ENCODE data around the gene MACF1. TPM values are rescaled to one million over a fixed set of nuclear protein-coding genes. Genes with fewer than 3 reads are reported as not detected.

Gene MACF1
- total and polyA plus RNA-seq, 2 of the 13 experiments (the other 11 are each of a cell fraction or from before 2014, with no cell fraction given): 36.7 to 65.4 TPM

DNA sequence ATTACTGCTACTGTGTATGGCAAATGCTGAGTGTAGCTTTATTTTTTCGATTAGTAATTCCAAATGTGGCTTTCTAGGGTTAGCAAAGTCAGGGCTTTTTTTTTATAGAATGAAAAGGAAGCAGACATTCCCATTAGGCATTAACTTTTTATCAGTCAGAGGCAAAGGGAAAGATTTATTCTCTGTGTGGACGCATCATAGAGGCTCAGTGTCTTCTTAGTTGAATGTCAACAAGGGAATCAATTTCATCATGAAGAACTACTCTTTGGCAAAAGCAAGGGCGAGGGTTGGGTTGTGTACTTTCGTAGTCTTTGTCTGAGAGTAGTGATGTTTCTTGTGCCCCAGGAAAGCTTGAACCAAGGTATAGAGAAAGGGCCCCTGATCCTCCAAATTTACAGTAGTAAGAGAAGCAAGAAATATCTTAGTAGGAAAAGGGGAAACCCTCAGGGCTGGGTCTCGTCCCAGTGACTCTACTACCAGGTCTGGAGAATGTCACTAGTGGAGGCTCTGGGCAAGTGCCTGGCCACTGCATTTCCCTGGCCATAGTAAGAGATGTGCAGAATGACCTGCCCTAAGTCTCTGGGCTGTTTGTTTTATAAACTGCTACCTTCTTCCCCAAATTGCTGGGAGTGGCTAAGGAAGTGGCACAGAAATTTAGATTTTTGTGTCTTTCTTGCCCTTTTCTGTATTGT lies 30.0 kb upstream of the MACF1 start:
- H4K20me1 ChIP-seq (ENCODE audit: insufficient read depth, low read length): peaks cover 24% of the 10 kb centered on the region
- H3K9ac ChIP-seq (ENCODE audit: insufficient read depth, low read depth, low read length): no peak overlapping the region
- no peak overlapping the region for H3K4me3 ChIP-seq (replicated peaks in 1 of 3; ENCODE audit: insufficient read depth in 1 of 3, low read depth in 2 of 3, low read length in 3 of 3)
- no peak overlapping the region for H2AFZ ChIP-seq (ENCODE audit: low read length)
- FAIRE-seq (no peak), DNase-seq (ENCODE audit: low spot score) (no peak), ATAC-seq (no peak)
- WGBS (ENCODE audit: low lambda C conversion rate): 81% methylated on average over 5 of the region's 5 CpGs
- no peaks in the 10 kb centered on the region for H3K36me3 ChIP-seq (replicated peaks in 1 of 2; ENCODE audit: control insufficient read depth in 1 of 2, insufficient read depth in 2 of 2, low read length in 2 of 2)
- ChIA-PET POLR2A (no interaction called here), CTCF (ENCODE audit: low intra/inter-chr PET ratio, low total read pairs) (no interaction called here)
- TF ChIP-seq, protein P1, sequence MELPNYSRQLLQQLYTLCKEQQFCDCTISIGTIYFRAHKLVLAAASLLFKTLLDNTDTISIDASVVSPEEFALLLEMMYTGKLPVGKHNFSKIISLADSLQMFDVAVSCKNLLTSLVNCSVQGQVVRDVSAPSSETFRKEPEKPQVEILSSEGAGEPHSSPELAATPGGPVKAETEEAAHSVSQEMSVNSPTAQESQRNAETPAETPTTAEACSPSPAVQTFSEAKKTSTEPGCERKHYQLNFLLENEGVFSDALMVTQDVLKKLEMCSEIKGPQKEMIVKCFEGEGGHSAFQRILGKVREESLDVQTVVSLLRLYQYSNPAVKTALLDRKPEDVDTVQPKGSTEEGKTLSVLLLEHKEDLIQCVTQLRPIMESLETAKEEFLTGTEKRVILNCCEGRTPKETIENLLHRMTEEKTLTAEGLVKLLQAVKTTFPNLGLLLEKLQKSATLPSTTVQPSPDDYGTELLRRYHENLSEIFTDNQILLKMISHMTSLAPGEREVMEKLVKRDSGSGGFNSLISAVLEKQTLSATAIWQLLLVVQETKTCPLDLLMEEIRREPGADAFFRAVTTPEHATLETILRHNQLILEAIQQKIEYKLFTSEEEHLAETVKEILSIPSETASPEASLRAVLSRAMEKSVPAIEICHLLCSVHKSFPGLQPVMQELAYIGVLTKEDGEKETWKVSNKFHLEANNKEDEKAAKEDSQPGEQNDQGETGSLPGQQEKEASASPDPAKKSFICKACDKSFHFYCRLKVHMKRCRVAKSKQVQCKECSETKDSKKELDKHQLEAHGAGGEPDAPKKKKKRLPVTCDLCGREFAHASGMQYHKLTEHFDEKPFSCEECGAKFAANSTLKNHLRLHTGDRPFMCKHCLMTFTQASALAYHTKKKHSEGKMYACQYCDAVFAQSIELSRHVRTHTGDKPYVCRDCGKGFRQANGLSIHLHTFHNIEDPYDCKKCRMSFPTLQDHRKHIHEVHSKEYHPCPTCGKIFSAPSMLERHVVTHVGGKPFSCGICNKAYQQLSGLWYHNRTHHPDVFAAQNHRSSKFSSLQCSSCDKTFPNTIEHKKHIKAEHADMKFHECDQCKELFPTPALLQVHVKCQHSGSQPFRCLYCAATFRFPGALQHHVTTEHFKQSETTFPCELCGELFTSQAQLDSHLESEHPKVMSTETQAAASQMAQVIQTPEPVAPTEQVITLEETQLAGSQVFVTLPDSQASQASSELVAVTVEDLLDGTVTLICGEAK (IDR thresholded peaks at IDR 0.05): no peak
- TF ChIP-seq, protein P1 (CRISPR knock-in tag; IDR thresholded peaks at IDR 0.05): no peak
- TF ChIP-seq MAFK (conservative IDR thresholded peaks at IDR 0.05 in 1 of 2, IDR thresholded peaks at IDR 0.05 in 1 of 2; ENCODE audit: low read length in 2 of 2) (0 out of 4 replicates have a peak, but pooled peaks of 1 of the 2 experiments have one; percentile 6), FOXA1 (IDR thresholded peaks at IDR 0.05) (no peak), FOXA1 (CRISPR knock-in tag; IDR thresholded peaks at IDR 0.05) (peak; percentile 50), FOXA3 (CRISPR knock-in tag; IDR thresholded peaks at IDR 0.05) (peak; percentile 54; the same call in 1 of the 2 replicates), ZNF557 (CRISPR knock-in tag; IDR thresholded peaks at IDR 0.05) (no peak)
- in situ Hi-C loops (cut with HindIII; ENCODE audit: extremely low pct_ligation_motif_present, low pct_unique_long_range_greater_than_20kb): no loop called here
- H3K27me3 ChIP-seq (ENCODE audit: control insufficient read depth in 1 of 2, insufficient read depth in 2 of 2, low read length in 2 of 2): no peaks in the 10 kb centered on the region
- H3K4me1 ChIP-seq (ENCODE audit: insufficient read depth, low read length): peaks cover 90% of the 10 kb centered on the region
- no peaks in the 10 kb centered on the region for H3K9me3 ChIP-seq (ENCODE audit: low read length)
- BruUV-seq (replicated peaks): no TSS peak
- H3K79me2 ChIP-seq (ENCODE audit: insufficient read depth, low read length): peaks cover 51% of the 10 kb centered on the region
- intact Hi-C loops (cut with micrococcal nuclease; ENCODE audit: unreplicated experiment): loop anchor here (5.0 kb wide), 1 partner anchor 67 kb away; no protein-coding TSS in a partner anchor
- H3K27ac ChIP-seq (ENCODE audit: extremely low read length, insufficient read depth, low read length): peak overlapping the region; percentile 24
- no peak overlapping the region for H3K4me2 ChIP-seq (ENCODE audit: low read depth, low read length)

All from HepG2 (cell line).